OCI-LY3 (cell line): ENCODE data around the gene ZBTB7C.

Source experiments
- CTCF ChIP-seq: fragments of 200-600, 300-600 bp; sonication (generic); IDR thresholded peaks from 2 replicates; pipeline ENCODE4 v1.5.1; 2014; ENCODE audit warnings: antibody characterized with exemption, low read length, low read depth
- EZH2phosphoT487 ChIP-seq: fragments of 200-600 bp; shearing (Covaris generic); IDR thresholded peaks from 2 replicates; pipeline ENCODE4 v1.6.1; 2018; ENCODE audit warnings: antibody characterized with exemption, mixed run types, low read depth

GRCh38 chr18:48194591-48195181 lies 214.5 kb downstream of the ZBTB7C start:
- TF ChIP-seq CTCF, result no peak
- TF ChIP-seq EZH2phosphoT487, result no peak
